ENCODE data around the gene ETV4. TPM values are rescaled to one million over a fixed set of nuclear protein-coding genes. Genes with fewer than 3 reads are reported as not detected.

ETV4 gene
- total and polyA plus RNA-seq, 2 of the 13 experiments (the other 11 are each of a cell fraction or from before 2014, with no cell fraction given), result 128 to 330 TPM

GRCh38 chr17:43578699-43579565 lies 32.8 kb upstream of the ETV4 start (continued):
- TF ChIP-seq ELK4 (CRISPR knock-in tag; IDR thresholded peaks at IDR 0.05; ENCODE audit: borderline replicate concordance) (no peak), RFX3 (CRISPR knock-in tag; IDR thresholded peaks at IDR 0.05) (no peak), ZNF337 (CRISPR knock-in tag; IDR thresholded peaks at IDR 0.05; ENCODE audit: borderline replicate concordance, low read depth) (no peak), MXD3 (CRISPR knock-in tag; IDR thresholded peaks at IDR 0.05) (no peak), CENPBD1 (CRISPR knock-in tag; IDR thresholded peaks at IDR 0.05; ENCODE audit: borderline replicate concordance, low read depth) (no peak), PTBP1 (IDR thresholded peaks at IDR 0.05; ENCODE audit: low read depth, low read length, poor library complexity, severe bottlenecking) (no peak), RNF2 (conservative IDR thresholded peaks at IDR 0.05; ENCODE audit: low read depth) (no peak), ZBTB25 (CRISPR knock-in tag; IDR thresholded peaks at IDR 0.05) (no peak), ZBTB8A (CRISPR knock-in tag; IDR thresholded peaks at IDR 0.05; ENCODE audit: borderline replicate concordance, low read depth) (no peak), NR2C2 (CRISPR knock-in tag; IDR thresholded peaks at IDR 0.05; ENCODE audit: borderline replicate concordance) (no peak; the same call in 1 of the 2 replicates), SALL1 (CRISPR knock-in tag; IDR thresholded peaks at IDR 0.05) (peak; percentile 62), SRSF9 (IDR thresholded peaks at IDR 0.05; ENCODE audit: borderline replicate concordance, insufficient read depth, low read depth, low read length, poor library complexity, severe bottlenecking) (no peak), PLSCR1 (CRISPR knock-in tag; IDR thresholded peaks at IDR 0.05; ENCODE audit: borderline replicate concordance) (no peak), CENPX (CRISPR knock-in tag; IDR thresholded peaks at IDR 0.05) (no peak), MLX (CRISPR knock-in tag; IDR thresholded peaks at IDR 0.05) (no peak), BORCS8-MEF2B (CRISPR knock-in tag; IDR thresholded peaks at IDR 0.05) (no peak), ZNF782 (CRISPR knock-in tag; IDR thresholded peaks at IDR 0.05; ENCODE audit: borderline replicate concordance) (no peak), ZFYVE20 (CRISPR knock-in tag; IDR thresholded peaks at IDR 0.05; ENCODE audit: borderline replicate concordance, low read depth) (no peak), THAP7 (CRISPR knock-in tag; IDR thresholded peaks at IDR 0.05) (no peak), PBX2 (CRISPR knock-in tag; IDR thresholded peaks at IDR 0.05) (no peak), GTF3A (CRISPR knock-in tag; conservative IDR thresholded peaks at IDR 0.05) (no peak), ZNF644 (CRISPR knock-in tag; IDR thresholded peaks at IDR 0.05; ENCODE audit: low read depth) (no peak)
